ENCODE data around the gene GAP43.

GRCh38 chr3:115632026-115632425 is 8.7 kb downstream of the GAP43 start:
- TF ChIP-seq POLR2A (IDR thresholded peaks at IDR 0.05) (no peak), CTCF (IDR thresholded peaks at IDR 0.05) (no peak)
